HS-27A (cell line): Measurements from ENCODE around the gene MRPL37.
"Not testable (repeated sequence)": the region's sequence is repeated elsewhere in the genome, so short reads cannot be mapped to it uniquely, and the experiment has no call there.

Experiments
- DNase-seq: peaks from one replicate; pipeline ENCODE4 v3.0.0-alpha.2; 2012; ENCODE audit warnings: low read depth, missing footprints

Gene MRPL37

DNA sequence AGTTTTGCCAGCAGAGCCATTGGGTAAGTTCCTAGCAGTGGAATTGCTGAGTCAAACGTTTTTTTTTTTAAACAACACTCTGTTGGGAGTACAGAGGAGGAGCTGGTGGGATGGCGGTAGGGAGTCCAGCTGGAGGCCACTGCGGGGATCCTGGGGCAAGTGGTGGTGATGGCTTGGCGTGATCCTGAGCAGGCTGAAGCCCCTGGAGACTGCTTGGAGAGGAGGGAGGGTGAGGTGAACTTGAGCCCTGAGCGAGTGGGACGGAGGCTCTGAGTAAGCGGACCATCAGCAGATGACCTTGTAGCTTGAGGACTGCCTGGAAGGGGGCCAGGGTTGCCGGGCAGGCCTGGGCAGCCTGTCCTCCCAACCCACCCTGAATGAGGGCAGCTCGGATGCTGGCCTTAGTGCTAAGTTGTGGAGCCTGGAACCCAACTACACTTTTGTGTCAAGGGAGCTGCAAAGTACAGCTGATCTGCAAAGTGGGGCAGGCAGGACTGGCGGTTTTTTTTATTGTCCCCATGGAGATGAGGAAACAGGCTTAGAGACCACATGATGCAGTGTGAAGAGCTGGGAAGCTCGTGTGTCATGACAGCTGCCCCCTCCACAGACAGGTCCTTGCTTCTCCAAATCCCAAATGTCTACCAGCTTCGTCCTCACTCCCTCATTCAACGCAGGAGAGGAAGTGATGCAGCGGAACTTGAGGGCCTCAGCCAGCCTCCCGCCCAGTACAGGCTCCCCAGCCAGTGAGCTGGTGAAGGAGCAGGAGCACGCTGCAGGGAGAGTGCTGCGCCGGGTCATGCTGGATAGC lies 20.2 kb downstream of the MRPL37 start:
- no peak for DNase-seq

GRCh38 chr1:54221113-54221834 lies 21.3 kb downstream of the MRPL37 start:
- DNase-seq, result no peak

DNA sequence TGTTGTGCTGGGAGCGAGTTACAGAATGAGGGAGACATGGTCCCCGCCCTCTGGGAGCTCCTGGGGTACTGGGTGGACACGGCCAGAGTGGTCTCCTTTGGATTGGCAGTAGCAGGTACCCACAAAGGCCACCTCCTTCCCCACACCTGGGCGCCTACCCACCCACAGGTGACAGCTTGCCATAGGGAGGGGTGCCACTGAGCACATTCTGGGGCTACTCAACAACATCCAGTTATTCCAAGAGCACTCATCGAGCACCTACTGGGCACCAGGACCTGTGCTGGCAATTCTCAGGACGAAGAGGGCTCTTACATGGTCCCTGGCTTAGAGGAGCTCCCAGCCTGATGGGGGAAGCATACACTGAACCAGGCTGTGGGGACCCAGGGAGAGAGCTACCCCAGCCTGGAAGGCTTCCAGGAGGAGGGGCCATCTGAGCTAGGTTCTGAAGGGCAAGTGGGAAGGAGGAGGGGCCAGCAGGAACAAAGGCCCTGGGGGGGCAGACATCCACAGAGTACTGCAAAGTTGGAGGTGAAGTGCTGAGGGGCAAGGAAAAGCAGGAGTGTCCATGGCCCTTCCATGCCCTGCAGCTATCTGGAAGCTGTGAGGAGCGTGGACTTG lies 22.0 kb downstream of the MRPL37 start:
- DNase-seq, result no peak

GRCh38 chr1:54222711-54223110 lies 22.7 kb downstream of the MRPL37 start:
- no peak for DNase-seq

DNA sequence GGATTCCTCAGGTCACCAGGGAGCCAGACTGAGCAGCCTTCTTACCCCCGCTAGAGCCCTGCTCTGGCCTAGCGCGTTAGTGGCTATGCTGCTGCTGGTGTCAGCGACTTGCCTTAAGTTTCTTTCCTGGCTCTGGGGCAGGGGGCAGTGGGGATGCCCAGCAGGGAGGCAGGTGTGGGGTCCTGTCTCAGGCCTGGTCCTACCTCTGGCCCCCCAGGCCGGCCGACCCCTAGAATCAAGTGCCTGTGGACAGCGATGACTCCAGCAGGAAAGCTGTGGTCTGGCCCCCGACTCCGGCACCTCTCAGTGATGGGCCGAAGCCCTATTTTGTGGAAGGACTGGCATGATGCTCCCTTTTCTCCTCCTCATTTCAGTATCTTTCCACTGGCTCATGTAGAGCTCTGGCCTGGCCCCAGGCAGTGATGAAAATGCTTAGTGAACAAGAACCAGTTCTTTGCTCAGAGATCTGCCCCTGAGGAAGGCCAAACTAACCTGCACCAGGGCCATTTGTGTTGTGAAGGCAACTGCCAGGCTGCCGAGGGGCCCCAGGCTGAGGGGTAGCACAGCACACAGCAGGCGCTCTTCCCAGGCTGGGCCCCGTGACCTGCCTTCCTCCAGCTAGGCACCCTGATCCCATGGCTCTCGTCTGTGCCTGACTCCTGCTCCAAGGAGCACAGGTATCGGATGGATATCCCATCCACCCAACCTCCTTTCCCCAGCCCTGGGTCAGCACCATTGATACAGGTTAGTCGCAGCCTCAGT lies 23.7 kb downstream of the MRPL37 start:
- no peak for DNase-seq

- DNase-seq, result no peak
These were observed 24.3 kb downstream of the MRPL37 start for GRCh38 chr1:54224233-54224632.

DNA sequence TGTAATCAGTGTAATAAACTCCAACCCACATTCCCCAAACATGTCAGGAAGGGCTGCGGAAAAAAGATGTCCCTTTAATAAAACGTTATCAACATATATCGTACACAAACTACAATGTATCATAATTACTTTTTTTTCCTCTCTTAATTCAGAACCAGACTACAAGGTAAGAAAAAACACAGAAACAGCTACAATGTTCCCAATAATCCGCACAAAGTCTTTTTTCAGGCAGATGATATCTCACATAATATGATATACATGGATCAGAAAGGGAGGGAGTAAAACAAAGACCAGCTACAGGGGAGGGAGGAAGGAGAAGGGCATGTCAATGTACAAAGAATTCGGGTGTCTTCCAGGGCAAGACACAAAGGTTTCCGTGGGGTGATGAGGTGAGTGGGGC lies 25.4 kb downstream of the MRPL37 start:
- no peak for DNase-seq

DNA sequence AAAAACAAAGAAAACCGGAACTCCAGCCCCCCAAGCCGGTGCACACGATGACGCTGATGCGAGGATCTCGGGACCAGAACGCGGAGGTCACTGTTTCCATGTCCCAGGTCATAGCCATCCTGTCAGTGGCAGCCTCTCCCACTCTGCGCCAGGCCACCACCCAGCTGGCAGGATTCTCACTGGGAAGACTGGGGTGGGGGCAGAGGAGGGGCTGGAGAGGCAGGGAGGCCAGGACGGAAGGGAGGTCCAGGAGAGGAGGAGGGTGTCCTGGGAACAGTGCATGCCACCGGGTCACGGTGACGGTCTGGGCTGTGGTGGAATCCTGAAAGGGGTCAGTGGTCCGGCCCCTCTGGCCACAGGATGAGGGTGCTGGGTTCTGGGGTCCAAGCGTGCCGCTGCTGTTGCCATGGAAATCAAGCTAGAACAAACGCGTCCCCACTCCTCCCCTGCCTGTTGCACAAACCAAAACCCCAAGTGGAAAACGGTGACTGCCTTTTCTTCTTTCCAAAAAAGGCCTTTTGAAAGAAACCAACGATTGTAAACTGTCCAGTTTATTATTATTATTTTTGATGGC lies 26.1 kb downstream of the MRPL37 start:
- no peak for DNase-seq

DNA sequence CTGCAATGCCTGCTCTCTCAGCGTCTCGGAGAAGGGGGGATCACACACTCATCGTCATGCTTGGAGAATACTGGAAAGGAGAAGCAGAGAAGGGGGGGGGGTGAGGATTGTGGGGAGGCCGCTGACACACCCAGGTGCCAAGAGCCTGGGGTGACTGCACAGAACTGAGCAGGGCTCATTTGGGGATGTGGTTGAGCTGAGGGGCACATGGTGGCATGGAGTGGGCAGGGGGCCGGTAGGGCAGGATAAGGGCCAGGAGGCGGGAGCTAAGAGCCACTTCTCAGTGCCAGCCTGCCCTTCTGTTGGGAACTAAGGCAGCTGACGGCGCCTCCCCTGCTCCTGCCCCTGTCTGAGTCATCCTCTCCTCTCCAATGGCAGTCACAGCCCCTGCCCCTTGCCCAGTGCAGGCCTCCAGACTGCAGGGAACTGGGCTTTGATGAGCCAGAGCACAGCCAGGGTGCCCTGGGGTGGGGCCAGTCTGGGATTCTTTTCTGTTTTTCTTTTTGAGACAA lies 27.2 kb downstream of the MRPL37 start:
- DNase-seq, result peak; percentile 43

DNA sequence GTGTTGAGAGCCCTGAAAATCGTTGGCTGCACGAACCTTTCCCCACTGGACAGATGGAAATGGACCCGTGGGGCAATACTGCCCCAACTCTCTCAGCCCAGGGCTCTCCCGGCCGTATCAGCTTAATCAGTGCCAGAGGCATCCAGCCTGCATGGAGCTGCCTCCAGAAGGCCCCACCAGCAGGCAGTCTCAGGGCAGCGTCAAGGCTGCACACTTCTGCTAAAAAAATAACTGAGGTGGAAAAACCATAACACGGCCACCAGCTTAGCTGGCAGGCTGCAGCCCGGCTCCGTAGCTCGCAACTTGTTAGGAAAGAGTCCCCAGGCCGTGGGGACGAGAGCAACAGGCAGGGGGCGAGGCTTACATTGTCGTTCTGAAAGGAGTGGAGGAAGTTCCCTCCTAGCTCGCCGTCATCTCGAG lies 27.9 kb downstream of the MRPL37 start:
- no peak for DNase-seq

DNA sequence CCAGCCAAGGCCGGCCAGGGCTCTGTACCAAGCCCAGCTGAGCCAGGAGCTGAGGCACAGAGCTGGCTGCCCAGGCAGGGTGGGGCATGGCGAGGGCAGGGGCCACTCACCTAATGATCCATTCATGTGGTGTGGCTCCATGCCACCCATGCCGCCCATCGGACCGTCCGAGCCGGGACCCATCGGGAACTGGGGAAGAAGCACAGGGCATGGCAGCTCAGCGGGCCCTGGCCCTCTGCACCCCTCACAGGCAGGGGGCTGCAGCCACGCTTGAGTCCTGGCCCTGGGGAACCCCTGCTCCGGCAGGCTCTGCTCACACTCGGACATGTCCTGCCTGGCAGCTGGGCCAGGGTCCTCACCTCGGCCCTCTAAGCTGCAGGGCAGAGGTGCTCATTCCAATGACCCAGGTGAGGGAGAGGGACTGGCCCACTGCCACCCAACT lies 28.7 kb downstream of the MRPL37 start:
- no peak for DNase-seq

DNA sequence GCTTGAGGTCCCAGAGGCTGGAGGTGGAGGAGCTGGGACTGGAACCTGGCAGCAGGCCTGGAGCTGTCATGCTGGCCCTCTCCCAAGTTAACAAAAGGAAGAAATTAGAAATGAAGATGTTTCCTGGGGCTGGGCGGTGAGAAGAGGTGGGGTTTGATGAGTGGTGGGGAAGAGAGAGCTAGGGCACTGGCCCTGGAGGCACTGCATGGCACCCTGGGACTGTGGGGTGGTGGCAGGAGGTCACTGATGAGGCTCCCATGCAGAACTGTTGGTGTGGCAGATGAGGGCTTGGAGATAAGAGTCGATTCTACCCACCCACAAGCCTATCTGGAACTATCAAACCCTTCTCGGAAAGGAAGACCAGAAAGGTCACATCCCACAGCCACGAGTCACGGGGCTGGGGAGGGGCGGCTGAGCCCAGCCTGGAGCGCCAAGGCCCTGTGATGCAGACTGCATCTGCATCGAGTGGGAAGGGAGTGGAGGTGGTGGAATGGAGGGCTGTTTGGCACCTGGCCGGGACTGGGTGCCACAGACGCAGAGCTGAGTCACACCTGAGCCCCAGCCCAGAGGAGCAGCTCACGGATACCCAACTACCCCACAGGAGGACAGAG lies 29.4 kb downstream of the MRPL37 start:
- no peak for DNase-seq

DNA sequence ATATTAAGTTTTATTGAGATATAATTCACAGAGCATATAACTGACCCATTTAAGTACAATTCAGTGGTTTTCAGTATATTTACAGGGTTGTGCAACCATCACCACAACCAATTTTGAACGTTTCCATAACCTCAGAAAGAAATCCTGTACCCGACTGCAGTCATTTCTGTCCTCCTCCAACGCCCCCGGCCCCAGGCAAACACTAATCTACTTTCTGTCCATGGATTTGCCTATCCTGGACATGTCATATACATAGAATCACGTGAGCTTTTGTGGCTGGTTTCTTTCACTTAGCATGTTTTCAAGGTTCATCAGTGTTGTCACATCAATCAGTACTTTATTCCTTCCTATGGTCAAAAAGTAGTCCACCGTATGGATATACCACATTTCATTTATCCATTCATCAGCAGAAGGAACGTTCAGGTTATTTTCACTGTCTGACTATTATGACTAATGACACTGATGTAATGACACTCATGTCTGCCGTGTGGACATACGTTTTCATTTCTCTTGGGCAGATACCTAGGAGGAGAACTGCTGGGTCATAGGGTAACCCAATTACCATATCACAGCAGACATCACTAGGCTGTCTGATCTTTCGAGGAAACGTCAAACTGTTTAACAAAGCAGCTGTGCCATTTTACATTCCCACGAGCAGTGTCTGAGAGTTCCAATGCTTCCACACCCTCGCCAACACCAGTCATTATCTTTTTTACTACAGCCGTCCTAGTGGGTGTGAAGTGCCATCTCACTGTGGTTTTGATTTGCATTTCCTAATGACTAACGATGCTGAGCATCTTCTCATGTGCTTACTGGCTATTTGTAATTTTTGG lies 30.8 kb downstream of the MRPL37 start:
- DNase-seq, result no peak

DNA sequence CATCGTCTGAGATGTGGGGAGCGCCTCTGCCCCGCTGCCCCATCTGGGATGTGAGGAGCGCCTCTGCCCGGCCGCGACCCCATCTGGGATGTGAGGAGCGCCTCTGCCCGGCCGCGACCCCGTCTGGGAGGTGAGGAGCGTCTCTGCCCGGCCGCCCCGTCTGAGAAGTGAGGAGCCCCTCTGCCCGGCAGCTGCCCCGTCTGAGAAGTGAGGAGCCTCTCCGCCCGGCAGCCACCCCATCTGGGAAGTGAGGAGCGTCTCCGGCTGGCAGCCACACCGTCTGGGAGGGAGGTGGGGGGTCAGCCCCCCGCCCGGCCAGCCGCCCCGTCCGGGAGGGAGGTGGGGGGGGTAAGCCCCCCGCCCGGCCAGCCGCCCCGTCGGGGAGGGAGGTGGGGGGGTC lies 33.2 kb downstream of the MRPL37 start:
- DNase-seq, result not testable (repeated sequence)

DNA sequence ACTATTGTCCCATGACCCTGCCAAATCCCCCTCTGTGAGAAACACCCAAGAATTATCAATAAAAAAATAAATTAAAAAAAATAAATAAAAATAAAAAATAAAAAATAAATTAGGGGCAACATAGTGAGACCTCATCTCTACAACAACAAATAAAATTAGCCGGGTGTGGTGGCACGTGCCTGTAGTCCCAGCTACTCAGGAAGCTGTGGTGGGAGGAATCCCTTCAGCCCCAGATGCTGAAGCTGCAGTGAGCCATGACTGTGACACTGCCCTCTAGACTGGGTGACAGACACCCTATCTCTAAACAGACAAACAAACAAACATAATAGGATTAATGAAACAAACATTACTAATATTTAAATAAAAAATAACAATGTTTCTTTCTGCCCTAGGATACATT lies 34.3 kb downstream of the MRPL37 start:
- no peak for DNase-seq

GRCh38 chr1:54237586-54237985 lies 37.6 kb downstream of the MRPL37 start:
- no peak for DNase-seq

DNA sequence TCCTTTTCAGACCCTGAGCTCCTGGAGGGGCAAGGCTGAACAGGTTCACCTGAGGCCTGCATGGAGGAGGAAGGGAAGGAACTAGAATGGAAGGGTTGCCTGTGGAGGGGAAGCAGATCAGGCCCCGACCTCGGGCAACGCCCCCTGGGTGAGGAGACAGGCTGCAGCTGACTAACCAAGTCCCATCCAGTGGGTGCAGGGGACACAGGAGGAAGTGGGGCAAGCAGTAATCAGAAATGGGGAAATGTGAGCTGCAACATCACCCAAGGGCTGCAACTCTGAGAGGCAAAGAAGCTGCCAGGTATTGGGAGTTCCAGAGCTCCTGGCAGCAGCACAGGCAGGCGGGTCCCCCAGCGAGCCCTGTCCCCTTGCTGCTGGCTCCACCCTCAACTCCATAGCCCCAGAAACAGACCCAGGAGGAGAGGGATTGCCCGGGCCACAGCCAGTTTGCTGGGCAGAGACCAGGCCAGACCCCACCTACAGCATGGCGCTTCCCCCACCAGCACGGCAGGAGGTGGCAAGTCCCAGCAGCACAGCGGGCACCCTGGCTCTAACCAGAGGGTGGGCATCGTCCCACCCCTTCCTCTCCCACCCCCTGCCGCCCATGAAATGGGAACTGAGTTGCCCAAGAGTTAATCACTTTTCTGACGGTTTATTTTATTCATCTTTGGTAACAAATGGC lies 38.5 kb downstream of the MRPL37 start:
- DNase-seq, result no peak

DNA sequence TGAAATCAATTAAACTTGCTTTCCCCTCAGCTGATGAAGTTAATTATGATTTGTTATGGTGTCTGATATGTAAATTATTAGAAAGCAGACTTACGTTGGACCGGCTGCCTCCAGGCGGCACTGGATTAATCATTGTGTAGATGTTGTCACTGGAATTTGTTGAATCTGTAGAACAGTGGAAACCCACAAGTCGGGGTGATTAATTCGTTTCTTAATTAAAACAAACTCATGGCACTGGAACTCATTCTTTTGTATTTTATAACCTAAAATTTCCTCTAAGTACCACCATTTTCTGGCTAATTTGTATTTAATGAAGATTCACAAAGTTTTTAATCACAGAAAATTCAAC lies 39.0 kb downstream of the MRPL37 start:
- DNase-seq, result no peak

GRCh38 chr1:54239631-54240031 lies 39.7 kb downstream of the MRPL37 start:
- DNase-seq, result no peak
